ENCODE measurements around the gene TMEM203. TPM values are rescaled to one million over a fixed set of nuclear protein-coding genes. Genes with fewer than 3 reads are reported as not detected.
A peak's percentile ranks its signal among the peaks of the same experiment; 100 is the strongest.

Gene TMEM203
- total RNA-seq, 4 donors from 2014 or later, result 11.6 to 33.5 (median 27.6) TPM

DNA sequence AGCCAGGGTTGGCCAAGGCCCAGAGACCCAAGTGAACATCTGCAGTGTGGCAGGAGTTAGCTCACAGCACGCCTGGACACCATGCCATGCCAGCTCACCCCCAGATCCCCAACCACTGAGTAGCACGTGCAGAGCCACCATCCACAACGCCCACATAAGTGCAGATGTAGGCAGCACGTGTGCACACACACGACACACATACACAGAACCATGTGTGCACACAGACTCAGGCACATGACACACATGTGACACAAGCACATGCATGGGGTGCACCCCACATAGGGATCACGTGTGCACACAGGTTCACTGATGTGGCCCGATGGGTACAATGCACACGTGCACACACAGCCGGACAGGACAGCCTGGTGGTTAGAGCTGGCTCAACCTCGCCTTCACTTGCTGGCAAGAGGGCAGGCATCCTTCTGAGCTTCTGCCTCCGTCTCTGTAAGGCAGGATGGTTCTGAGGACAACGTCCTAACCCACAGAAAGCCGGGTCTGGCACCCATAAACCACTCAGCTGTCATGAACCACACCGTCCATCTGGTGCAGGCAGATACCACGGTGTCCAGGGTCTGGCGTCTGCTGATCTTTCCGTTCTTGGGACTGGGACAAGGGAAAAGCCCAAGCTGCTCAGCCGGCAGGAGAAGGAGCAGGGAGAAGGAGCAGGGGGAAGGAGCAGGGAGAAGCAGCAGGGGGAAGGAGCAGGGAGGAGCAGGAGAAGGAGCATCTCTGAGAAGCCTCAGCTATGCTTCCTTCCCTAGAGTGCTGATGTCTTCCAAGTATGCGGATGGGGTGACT lies 47.6 kb downstream of the TMEM203 start:
- Histone ChIP-seq H3K27me3 (peaks cover 0 to 34% of the 10 kb centered on the region in 2 donors), H3K4me1 (peaks cover 0 to 28% (median 11%) of the 10 kb centered on the region in 4 donors), H3K9me3 (no peaks in the 10 kb centered on the region), H3K36me3 (no peaks in the 10 kb centered on the region), H3K27ac (no peak overlapping the region), H3K4me3 (no peak overlapping the region)
- no peak for DNase-seq
- TF ChIP-seq, protein P1, sequence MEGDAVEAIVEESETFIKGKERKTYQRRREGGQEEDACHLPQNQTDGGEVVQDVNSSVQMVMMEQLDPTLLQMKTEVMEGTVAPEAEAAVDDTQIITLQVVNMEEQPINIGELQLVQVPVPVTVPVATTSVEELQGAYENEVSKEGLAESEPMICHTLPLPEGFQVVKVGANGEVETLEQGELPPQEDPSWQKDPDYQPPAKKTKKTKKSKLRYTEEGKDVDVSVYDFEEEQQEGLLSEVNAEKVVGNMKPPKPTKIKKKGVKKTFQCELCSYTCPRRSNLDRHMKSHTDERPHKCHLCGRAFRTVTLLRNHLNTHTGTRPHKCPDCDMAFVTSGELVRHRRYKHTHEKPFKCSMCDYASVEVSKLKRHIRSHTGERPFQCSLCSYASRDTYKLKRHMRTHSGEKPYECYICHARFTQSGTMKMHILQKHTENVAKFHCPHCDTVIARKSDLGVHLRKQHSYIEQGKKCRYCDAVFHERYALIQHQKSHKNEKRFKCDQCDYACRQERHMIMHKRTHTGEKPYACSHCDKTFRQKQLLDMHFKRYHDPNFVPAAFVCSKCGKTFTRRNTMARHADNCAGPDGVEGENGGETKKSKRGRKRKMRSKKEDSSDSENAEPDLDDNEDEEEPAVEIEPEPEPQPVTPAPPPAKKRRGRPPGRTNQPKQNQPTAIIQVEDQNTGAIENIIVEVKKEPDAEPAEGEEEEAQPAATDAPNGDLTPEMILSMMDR (IDR thresholded peaks at IDR 0.05), result no peak
- no peak for TF ChIP-seq POLR2A (IDR thresholded peaks at IDR 0.05)

GRCh38 chr9:137156567-137157375 lies 48.7 kb downstream of the TMEM203 start:
- TF ChIP-seq, protein P1 (IDR thresholded peaks at IDR 0.05), result no peak
- TF ChIP-seq POLR2A (IDR thresholded peaks at IDR 0.05), result no peak
- Histone ChIP-seq H3K27me3 (peaks cover 0 to 26% of the 10 kb centered on the region in 2 donors), H3K36me3 (no peaks in the 10 kb centered on the region), H3K9me3 (no peaks in the 10 kb centered on the region), H3K27ac (no peak overlapping the region), H3K4me1 (peaks cover 0 to 18% (median 5%) of the 10 kb centered on the region in 4 donors), H3K4me3 (peak overlapping the region in 3 of 4 donors; percentile 4 to 37 (median 26))
- peak in 2 of 3 donors; percentile 30 to 65 for DNase-seq

Small RNAs within 50 kb of the gene (small RNA-seq; reads per million reads assigned to genes)
- 0 reads per million in 2 donors for gene MIR3621

Other genes with a start within 250 kb of the TMEM203 start
- gene PTGDS, start 228.1 kb downstream of the TMEM203 start, total RNA-seq, result 10 to 100 TPM in 2 of 4 donors, 1 to 10 TPM in 2; 1.2 to 21.5 (median 7.8) TPM
- gene LCNL1, start 222.7 kb downstream of the TMEM203 start, total RNA-seq, result under 1 TPM in 2 of 4 donors, not detected in 2; 0.28 to 0.83 TPM
- 10 to 100 TPM; 52.3 to 92.4 (median 63.0) TPM for gene PAXX, start 213.2 kb downstream of the TMEM203 start, total RNA-seq
- 1 to 10 TPM in 1 of 4 donors, not detected in 3; 3.3 TPM for gene CLIC3, start 209.1 kb downstream of the TMEM203 start, total RNA-seq
- gene ABCA2, start 177.4 kb downstream of the TMEM203 start, total RNA-seq, result 10 to 100 TPM; 46.4 to 69.0 (median 49.0) TPM
- gene FUT7, start 173.6 kb downstream of the TMEM203 start, total RNA-seq, result not detected
- gene NPDC1, start 159.5 kb downstream of the TMEM203 start, total RNA-seq, result 100 to 1,000 TPM in 2 of 4 donors, 10 to 100 TPM in 2; 54.2 to 106 (median 83.8) TPM
- gene ENTPD2, start 151.6 kb downstream of the TMEM203 start, total RNA-seq, result 10 to 100 TPM in 3 of 4 donors, 1 to 10 TPM in 1; 5.0 to 53.8 (median 28.9) TPM
- 10 to 100 TPM in 1 of 4 donors, 1 to 10 TPM in 3; 5.6 to 12.4 (median 7.9) TPM for gene SAPCD2, start 135.1 kb downstream of the TMEM203 start, total RNA-seq
- 10 to 100 TPM in 1 of 4 donors, 1 to 10 TPM in 3; 4.9 to 15.7 (median 6.6) TPM for gene UAP1L1, start 128.1 kb downstream of the TMEM203 start, total RNA-seq
- gene MAN1B1, start 118.7 kb downstream of the TMEM203 start, total RNA-seq, result 10 to 100 TPM; 42.7 to 74.7 (median 61.0) TPM
- gene DPP7, start 90.9 kb downstream of the TMEM203 start, total RNA-seq, result 100 to 1,000 TPM in 1 of 4 donors, 10 to 100 TPM in 3; 44.7 to 177 (median 76.7) TPM
- gene GRIN1, start 66.5 kb downstream of the TMEM203 start, total RNA-seq, result not detected
- 10 to 100 TPM; 14.5 to 45.7 (median 34.1) TPM for gene LRRC26, start 35.6 kb downstream of the TMEM203 start, total RNA-seq
- gene TMEM210, start 33.6 kb downstream of the TMEM203 start, total RNA-seq, result not detected
- gene ANAPC2, start 17.1 kb downstream of the TMEM203 start, total RNA-seq, result 100 to 1,000 TPM in 2 of 4 donors, 10 to 100 TPM in 2; 37.7 to 118 (median 78.7) TPM
- gene SSNA1, start 17.0 kb downstream of the TMEM203 start, total RNA-seq, result 10 to 100 TPM; 58.6 to 82.0 (median 71.6) TPM
- gene TPRN, start 4.9 kb downstream of the TMEM203 start, total RNA-seq, result 100 to 1,000 TPM in 3 of 4 donors, 10 to 100 TPM in 1; 28.1 to 167 (median 130) TPM
- 10 to 100 TPM; 16.3 to 39.2 (median 25.1) TPM for gene NDOR1, start 52 bp upstream of the TMEM203 start, total RNA-seq
- 1 to 10 TPM in 2 of 4 donors, not detected in 2; 4.4 to 5.9 TPM for gene RNF208, start 16.6 kb upstream of the TMEM203 start, total RNA-seq
- 1 to 10 TPM in 2 of 4 donors, not detected in 2; 1.3 to 1.9 TPM for gene CYSRT1, start 19.5 kb upstream of the TMEM203 start, total RNA-seq
- gene RNF224, start 21.9 kb upstream of the TMEM203 start, total RNA-seq, result not detected
- 10 to 100 TPM in 2 of 4 donors, 1 to 10 TPM in 1, not detected in 1; 4.0 to 14.8 (median 13.3) TPM for gene SLC34A3, start 25.3 kb upstream of the TMEM203 start, total RNA-seq
- 100 to 1,000 TPM; 174 to 409 (median 322) TPM for gene TUBB4B, start 35.6 kb upstream of the TMEM203 start, total RNA-seq
- not detected for gene STPG3, start 45.6 kb upstream of the TMEM203 start, total RNA-seq
- gene NELFB, start 49.7 kb upstream of the TMEM203 start, total RNA-seq, result 10 to 100 TPM; 47.4 to 57.8 (median 50.2) TPM
- 10 to 100 TPM; 33.8 to 45.7 (median 39.2) TPM for gene TOR4A, start 72.1 kb upstream of the TMEM203 start, total RNA-seq
- gene NRARP, start 96.6 kb upstream of the TMEM203 start, total RNA-seq, result 10 to 100 TPM; 35.3 to 56.1 (median 43.8) TPM
- 10 to 100 TPM; 38.7 to 82.4 (median 61.6) TPM for gene EXD3, start 217.5 kb upstream of the TMEM203 start, total RNA-seq
- 10 to 100 TPM; 28.2 to 37.3 (median 33.2) TPM for gene NOXA1, start 217.7 kb upstream of the TMEM203 start, total RNA-seq
- gene ENTPD8, start 235.7 kb upstream of the TMEM203 start, total RNA-seq, result 100 to 1,000 TPM in 2 of 4 donors, 10 to 100 TPM in 2; 26.4 to 143 (median 104) TPM